HepG2 (cell line): Measurements from ENCODE around the gene ANKRD31.

Experiments
- ASH2L ChIP-seq: fragments of 300-600, 200-600 bp; sonication (generic); IDR thresholded peaks from 2 replicates; pipeline ENCODE4 v1.7.0; 2017; ENCODE audit warnings: low read depth, mild to moderate bottlenecking, moderate library complexity, mixed read lengths, low read length; ENCODE audit not compliant: insufficient read length
- ETV6 ChIP-seq: sonication (generic); formaldehyde crosslinking; conservative IDR thresholded peaks from 2 replicates; pipeline ENCODE4 v1.4.0; 2020; ENCODE audit warnings: missing genetic modification reagents
- RAD21 ChIP-seq: fragments of 450-650 bp; formaldehyde crosslinking; IDR thresholded peaks from 2 replicates; pipeline ENCODE4 v1.5.0; 2020; ENCODE audit warnings: mild to moderate bottlenecking
- SMC3 ChIP-seq: IDR thresholded peaks from 2 replicates; pipeline ENCODE4 v1.6.1; 2011; ENCODE audit warnings: low read length, improper control_type of control experiment

GRCh38 chr5:75031366-75031765 lies 205.3 kb downstream of the ANKRD31 start:
- TF ChIP-seq ASH2L (no peak), SMC3 (no peak), ETV6 (no peak), RAD21 (CRISPR knock-in tag) (no peak)
